B cell (primary cell): ENCODE measurements around the gene PPP1R8. TPM values are rescaled to one million over a fixed set of nuclear protein-coding genes. Genes with fewer than 3 reads are reported as not detected.

Source experiments
- ATAC-seq: fragments of 200-7000 bp; cut with Tn5 transposase; one replicate; pipeline ENCODE4 v1.10.0; 2021; ENCODE audit warnings: low read depth, mild to moderate bottlenecking, moderate number of reproducible peaks, moderate library complexity
- CTCF ChIA-PET: fragments of 350-600 bp; sonication (Branson Sonifier 250); formaldehyde crosslinking; loops from one replicate; lab custom pipeline; 2021; ENCODE audit warnings: antibody characterized with exemption, inconsistent platforms; lab: Charles Lee
- POLR2A ChIA-PET: fragments of 350-600 bp; sonication (Branson Sonifier 250); formaldehyde crosslinking; loops from one replicate; lab custom pipeline; 2021; ENCODE audit warnings: antibody characterized with exemption; lab: Charles Lee
- DNase-seq: peaks from one replicate; pipeline ENCODE4 v3.0.0; 2013
- H2AFZ ChIP-seq: 2 replicates; pipeline ENCODE4 v1.6.1; 2012; ENCODE audit warnings: mild to moderate bottlenecking, low read depth, low read length; ENCODE audit not compliant: insufficient read depth, poor library complexity, severe bottlenecking
- H3K27ac ChIP-seq, 2 donors: 1 replicate in 1 of 2; 2 replicates in 1 of 2; pipeline ENCODE4 v1.5.1; 2012 to 2013; ENCODE audit warnings: low read length in 2 of 2, mild to moderate bottlenecking in 2 of 2, moderate library complexity in 1 of 2
- H3K27me3 ChIP-seq, 4 experiments: fragments of 200-600 bp in 1 of 4; sonication (generic) in 1 of 4; replicated peaks in 1 of 4; 1 replicate in 2 of 4; 2 replicates in 2 of 4; pipeline versions ENCODE4 v1.6.1 to v1.7.0; 2013 to 2016; ENCODE audit warnings: low read length in 3 of 4, mild to moderate bottlenecking in 2 of 4, mixed read lengths in 1 of 4, moderate library complexity in 1 of 4; ENCODE audit not compliant: insufficient read depth in 4 of 4, control insufficient read depth in 3 of 4; ENCODE audit errors: control extremely low read depth in 1 of 4
- H3K36me3 ChIP-seq, 2 experiments: replicated peaks in 1 of 2; 1 replicate in 1 of 2; 2 replicates in 1 of 2; pipeline versions ENCODE4 v1.6.1 to v1.7.1; 2013; ENCODE audit warnings: low read length in 1 of 2; ENCODE audit not compliant: insufficient read depth in 2 of 2, control insufficient read depth in 1 of 2; ENCODE audit errors: control extremely low read depth in 1 of 2, extremely low read depth in 1 of 2
- H3K4me1 ChIP-seq, 2 donors: fragments of 200-600 bp in 1 of 2; sonication (generic) in 1 of 2; 1 replicate in 1 of 2; 2 replicates in 1 of 2; pipeline versions ENCODE4 v1.5.1 to v1.6.1; 2013 to 2017; ENCODE audit warnings: low read length in 2 of 2; ENCODE audit not compliant: control insufficient read depth in 2 of 2, insufficient read depth in 2 of 2
- H3K4me2 ChIP-seq: replicated peaks from 2 replicates; pipeline ENCODE3; 2012; ENCODE audit warnings: mild to moderate bottlenecking, low read depth, low read length; ENCODE audit not compliant: poor library complexity, severe bottlenecking
- H3K4me3 ChIP-seq, 5 experiments: fragments of 200-600 bp in 1 of 5; sonication (generic) in 1 of 5; 1 replicate in 3 of 5; 2 replicates in 2 of 5; pipeline versions ENCODE4 v1.5.1 to v1.7.0; 2011 to 2016; ENCODE audit warnings: low read length in 4 of 5, mild to moderate bottlenecking in 4 of 5, low read depth in 2 of 5, control low read depth in 1 of 5, moderate library complexity in 1 of 5; ENCODE audit not compliant: insufficient read depth in 1 of 5; ENCODE audit errors: control extremely low read depth in 1 of 5, extremely low read depth in 1 of 5
- H3K79me2 ChIP-seq: fragments of 200-600 bp; sonication (generic); one replicate; pipeline ENCODE4 v1.6.0; 2016; ENCODE audit warnings: low read length; ENCODE audit not compliant: control insufficient read depth, insufficient read depth
- H3K9ac ChIP-seq: fragments of 200-600 bp; sonication (generic); 2 replicates; pipeline ENCODE4 v1.6.1; 2017; ENCODE audit warnings: mild to moderate bottlenecking, low read length, moderate library complexity
- H3K9me3 ChIP-seq, 3 donors: one replicate each; pipeline versions ENCODE4 v1.6.1 to v1.7.1; 2013; ENCODE audit warnings: low read length in 2 of 3; ENCODE audit not compliant: control insufficient read depth in 2 of 3, insufficient read depth in 1 of 3; ENCODE audit errors: control extremely low read depth in 1 of 3
- H4K20me1 ChIP-seq: 2 replicates; pipeline ENCODE4 v1.6.0; 2012; ENCODE audit warnings: mild to moderate bottlenecking, low read length; ENCODE audit not compliant: insufficient read depth, control insufficient read depth, poor library complexity, severe bottlenecking
- H3K27ac Mint-ChIP-seq: one replicate; pipeline ENCODE4 v1.8.0; 2021; ENCODE audit warnings: mixed read lengths
- H3K27me3 Mint-ChIP-seq: one replicate; pipeline ENCODE4 v1.8.0; 2021; ENCODE audit warnings: mixed read lengths
- H3K4me1 Mint-ChIP-seq: one replicate; pipeline ENCODE4 v1.8.0; 2021; ENCODE audit warnings: mixed read lengths
- H3K4me3 Mint-ChIP-seq: one replicate; pipeline ENCODE4 v1.8.0; 2021; ENCODE audit warnings: mixed read lengths
- H3K9me3 Mint-ChIP-seq: one replicate; pipeline ENCODE4 v1.8.0; 2022; ENCODE audit warnings: mixed read lengths; ENCODE audit not compliant: insufficient read depth
- CTCF ChIP-seq: fragments of 200-600 bp; IDR thresholded peaks from one replicate; pipeline ENCODE4 v1.8.0; 2022; ENCODE audit warnings: antibody characterized with exemption, mild to moderate bottlenecking
- EZH2 ChIP-seq: IDR thresholded peaks from 2 replicates; pipeline ENCODE4 v1.6.1; 2012; ENCODE audit warnings: borderline replicate concordance, low read depth, mild to moderate bottlenecking, moderate library complexity, low read length; ENCODE audit not compliant: insufficient read depth, poor library complexity, severe bottlenecking
- intact Hi-C: fragments of 100-400 bp; cut with micrococcal nuclease; formaldehyde crosslinking; loops from one replicate; pipeline ENCODE4 v1.10.0; 2022
- polyA plus RNA-seq: library from polyadenylated mRNA; depleted of rRNA; stranded (reverse); fragments of >200 nt; gene quantifications from 2 replicates; pipeline ENCODE4 v1.2.3, GENCODE V29; 2012
- total RNA-seq, 2 donors: library from RNA; stranded (reverse); fragments of 120-200 nt in 1 of 2; gene quantifications; 1 replicate in 1 of 2; 2 replicates in 1 of 2; pipeline versions ENCODE4 v1.2.3 to v1.2.4, GENCODE V29; 2013 to 2022

Gene PPP1R8
- total and polyA plus RNA-seq, 2 donors (not counting 1 experiment from before 2014, with no cell fraction given) = 23.9 to 45.1 TPM

GRCh38 chr1:27785781-27786455 lies 44.7 kb upstream of the PPP1R8 start:
- Histone ChIP-seq H3K9ac (no peak overlapping the region), H2AFZ (no peak overlapping the region), H3K27me3 (no peaks in the 10 kb centered on the region), H3K4me2 (no peak overlapping the region), H3K4me1 (no peaks in the 10 kb centered on the region), H4K20me1 (peaks cover 35% of the 10 kb centered on the region), H3K27ac (no peak overlapping the region), H3K36me3 (peaks cover 10 to 22% of the 10 kb centered on the region in 2 experiments), H3K79me2 (peaks cover 55% of the 10 kb centered on the region), H3K9me3 (no peaks in the 10 kb centered on the region), H3K4me3 (no peak overlapping the region)
- intact Hi-C loops = no loop called here
- Mint-ChIP-seq H3K27ac (no peak overlapping the region), H3K4me1 (peaks cover 17% of the 10 kb centered on the region), H3K9me3 (no peaks in the 10 kb centered on the region), H3K27me3 (no peaks in the 10 kb centered on the region), H3K4me3 (no peak overlapping the region)
- no peak for TF ChIP-seq CTCF
- no peak for TF ChIP-seq EZH2
- ATAC-seq = no peak
- ChIA-PET CTCF (no interaction called here), POLR2A (no interaction called here)
- DNase-seq = no peak

GRCh38 chr1:27787895-27788294 lies 42.7 kb upstream of the PPP1R8 start:
- peaks cover 10 to 23% of the 10 kb centered on the region in 2 experiments for H3K36me3 ChIP-seq
- TF ChIP-seq CTCF = no peak
- no peak for TF ChIP-seq EZH2
- H3K4me1 ChIP-seq = no peaks in the 10 kb centered on the region
- Mint-ChIP-seq H3K27ac (no peak overlapping the region), H3K4me1 (peaks cover 17% of the 10 kb centered on the region), H3K9me3 (no peaks in the 10 kb centered on the region), H3K4me3 (no peak overlapping the region), H3K27me3 (no peaks in the 10 kb centered on the region)
- H4K20me1 ChIP-seq = peaks cover 27% of the 10 kb centered on the region
- H3K4me2 ChIP-seq = no peak overlapping the region
- POLR2A ChIA-PET = no interaction called here
- H3K4me3 ChIP-seq = no peak overlapping the region
- intact Hi-C loops = no loop called here
- no peak overlapping the region for H3K9ac ChIP-seq
- no peaks in the 10 kb centered on the region for H3K27me3 ChIP-seq
- CTCF ChIA-PET = no interaction called here
- H3K79me2 ChIP-seq = peaks cover 38% of the 10 kb centered on the region
- ATAC-seq = no peak
- DNase-seq = no peak
- H2AFZ ChIP-seq = no peak overlapping the region
- H3K9me3 ChIP-seq = no peaks in the 10 kb centered on the region
- H3K27ac ChIP-seq = no peak overlapping the region
